Testis (tissue), 3 donors: Measurements from ENCODE around the gene TNNI2. TPM values are rescaled to one million over a fixed set of nuclear protein-coding genes. Genes with fewer than 3 reads are reported as not detected.
"Not testable (repeated sequence)": the region's sequence is repeated elsewhere in the genome, so short reads cannot be mapped to it uniquely, and the experiment has no call there.

Experiments used
- DNase-seq: peaks from one replicate; pipeline ENCODE4 v3.0.0-alpha.2; 2019
- H3K27ac ChIP-seq, 2 donors: fragments of 200-600 bp; sonication (generic); one replicate each; pipeline ENCODE4 v1.5.1; 2019
- H3K27me3 ChIP-seq: fragments of 200-600 bp; sonication (generic); one replicate; pipeline ENCODE4 v1.5.1; 2019
- H3K36me3 ChIP-seq: fragments of 200-600 bp; sonication (generic); one replicate; pipeline ENCODE4 v1.5.1; 2017; ENCODE audit warnings: low read depth; ENCODE audit errors: missing control alignments
- H3K4me1 ChIP-seq: fragments of 200-600 bp; sonication (generic); one replicate; pipeline ENCODE4 v1.5.1; 2019
- H3K4me3 ChIP-seq, 2 donors: fragments of 200-600 bp; sonication (generic); one replicate each; pipeline ENCODE4 v1.5.1; 2017 to 2019
- H3K9me3 ChIP-seq: fragments of 200-600 bp; sonication (generic); one replicate; pipeline ENCODE4 v1.5.1; 2017
- POLR2A ChIP-seq: fragments of 450-650 bp; IDR thresholded peaks from one replicate; pipeline ENCODE4 v1.6.1; 2017; ENCODE audit warnings: antibody characterized with exemption, mild to moderate bottlenecking, moderate library complexity
- WGBS, 2 donors: methylation state at CpG; one replicate each; pipeline ENCODE4 v1.1.5; 2018; 5-methylcytosine and 5-hydroxymethylcytosine counted together
- intact Hi-C: fragments of 100-400 bp; cut with DNase I; formaldehyde crosslinking; loops from one replicate; pipeline ENCODE4 v1.15.1; 2023; ENCODE audit warnings: low total_unique reads
- polyA plus RNA-seq: library from polyadenylated mRNA; stranded (reverse); fragments of 350-450 nt; fragmentation: Illumina TruSeq; extraction: RNeasy Lipid Tissue Mini Kit (QIAGEN cat#74804); gene quantifications from one replicate; pipeline ENCODE4 v1.2.3, GENCODE V29; 2014; ENCODE audit warnings: low read depth, low replicate concordance; ENCODE audit not compliant: insufficient read depth
- total RNA-seq, 2 donors: library from RNA; depleted of rRNA; stranded (reverse); fragments of >200 nt; gene quantifications; one replicate each; pipeline ENCODE4 v1.2.3, GENCODE V29; 2016
- TF ChIP-seq, protein P1 (sequence below), 3 experiments: fragments of 450-650 bp in 2 of 3; fragments of 200-600 bp in 1 of 3; sonication (generic) in 1 of 3; IDR thresholded peaks; one replicate each; pipeline ENCODE4 v1.5.1; 2016 to 2019; ENCODE audit warnings: antibody characterized with exemption in 3 of 3, mild to moderate bottlenecking in 2 of 3, moderate library complexity in 1 of 3

TNNI2 gene
- total and polyA plus RNA-seq, 3 donors from 2014 or later: 8.6 TPM; not detected in 2

DNA sequence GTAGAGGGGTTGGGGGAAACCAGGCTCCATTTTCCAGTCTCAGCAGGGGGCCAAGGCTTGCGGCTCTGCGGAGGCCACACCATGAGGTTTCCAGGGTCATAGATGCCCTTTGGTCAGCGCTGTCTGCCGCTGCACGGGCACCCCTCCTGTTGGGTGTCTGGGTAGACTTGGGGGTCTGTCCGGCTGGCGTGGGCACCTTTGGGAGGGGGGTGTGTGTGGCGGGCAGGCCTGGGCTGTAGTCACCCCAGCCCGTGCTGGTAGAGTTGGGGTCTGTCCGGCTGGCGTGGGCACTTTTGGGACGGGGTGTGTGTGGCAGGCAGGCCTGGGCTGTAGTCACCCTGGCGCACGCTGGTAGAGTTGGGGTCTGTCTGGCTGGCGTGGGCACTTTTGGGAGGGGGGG is 32.8 kb downstream of the TNNI2 start:
- H3K4me1 ChIP-seq: no peaks in the 10 kb centered on the region
- H3K27ac ChIP-seq: peak overlapping the region in 1 of 2 donors; percentile 61
- H3K27me3 ChIP-seq: no peaks in the 10 kb centered on the region
- no peaks in the 10 kb centered on the region for H3K36me3 ChIP-seq
- H3K9me3 ChIP-seq: no peaks in the 10 kb centered on the region
- intact Hi-C loops: no loop called here
- WGBS, 2 donors: 66 to 79% methylated on average over 4 to 15 of the region's 15 CpGs
- no peak for DNase-seq
- TF ChIP-seq, protein P1, sequence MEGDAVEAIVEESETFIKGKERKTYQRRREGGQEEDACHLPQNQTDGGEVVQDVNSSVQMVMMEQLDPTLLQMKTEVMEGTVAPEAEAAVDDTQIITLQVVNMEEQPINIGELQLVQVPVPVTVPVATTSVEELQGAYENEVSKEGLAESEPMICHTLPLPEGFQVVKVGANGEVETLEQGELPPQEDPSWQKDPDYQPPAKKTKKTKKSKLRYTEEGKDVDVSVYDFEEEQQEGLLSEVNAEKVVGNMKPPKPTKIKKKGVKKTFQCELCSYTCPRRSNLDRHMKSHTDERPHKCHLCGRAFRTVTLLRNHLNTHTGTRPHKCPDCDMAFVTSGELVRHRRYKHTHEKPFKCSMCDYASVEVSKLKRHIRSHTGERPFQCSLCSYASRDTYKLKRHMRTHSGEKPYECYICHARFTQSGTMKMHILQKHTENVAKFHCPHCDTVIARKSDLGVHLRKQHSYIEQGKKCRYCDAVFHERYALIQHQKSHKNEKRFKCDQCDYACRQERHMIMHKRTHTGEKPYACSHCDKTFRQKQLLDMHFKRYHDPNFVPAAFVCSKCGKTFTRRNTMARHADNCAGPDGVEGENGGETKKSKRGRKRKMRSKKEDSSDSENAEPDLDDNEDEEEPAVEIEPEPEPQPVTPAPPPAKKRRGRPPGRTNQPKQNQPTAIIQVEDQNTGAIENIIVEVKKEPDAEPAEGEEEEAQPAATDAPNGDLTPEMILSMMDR (IDR thresholded peaks at IDR 0.05): no peak
- TF ChIP-seq POLR2A: no peak
- peak overlapping the region in 1 of 2 donors; percentile 43 for H3K4me3 ChIP-seq

DNA sequence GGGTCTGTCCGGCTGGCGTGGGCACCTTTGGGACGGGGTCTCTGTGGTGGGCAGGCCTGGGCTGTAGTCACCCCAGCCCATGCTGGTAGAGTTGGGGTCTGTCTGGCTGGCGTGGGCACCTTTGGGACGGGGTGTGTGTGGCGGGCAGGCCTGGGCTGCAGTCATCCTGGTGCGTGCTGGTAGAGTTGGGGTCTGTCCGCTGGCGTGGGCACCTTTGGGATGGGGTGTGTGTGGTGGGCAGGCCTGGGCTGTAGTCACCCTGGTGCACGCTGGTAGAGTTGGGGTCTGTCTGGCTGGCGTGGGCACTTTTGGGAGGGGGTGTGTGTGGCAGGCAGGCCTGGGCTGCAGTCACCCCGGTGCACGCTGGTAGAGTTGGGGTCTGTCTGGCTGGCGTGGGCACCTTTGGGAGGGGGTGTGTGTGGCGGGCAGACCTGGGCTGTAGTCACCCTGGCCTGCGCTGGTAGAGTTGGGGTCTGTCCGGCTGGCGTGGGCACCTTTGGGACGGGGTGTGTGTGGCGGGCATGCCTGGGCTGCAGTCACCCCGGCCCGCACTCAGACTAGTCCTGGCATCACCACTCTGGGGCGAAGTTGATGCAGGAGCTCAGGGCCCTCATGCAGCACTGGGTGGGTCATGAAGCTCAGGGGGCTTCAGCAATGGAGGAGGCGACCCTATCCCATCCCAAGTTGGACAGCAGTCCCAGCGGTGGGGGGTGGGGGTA is 33.6 kb downstream of the TNNI2 start:
- no peak for DNase-seq
- H3K4me1 ChIP-seq: peaks cover 5% of the 10 kb centered on the region
- intact Hi-C loops: no loop called here
- H3K27me3 ChIP-seq: no peaks in the 10 kb centered on the region
- no peak for TF ChIP-seq POLR2A
- H3K36me3 ChIP-seq: no peaks in the 10 kb centered on the region
- no peaks in the 10 kb centered on the region for H3K9me3 ChIP-seq
- 79 to 80% methylated on average over 16 to 20 of the region's 25 CpGs for WGBS, 2 donors
- no peak overlapping the region for H3K27ac ChIP-seq
- no peak overlapping the region for H3K4me3 ChIP-seq

DNA sequence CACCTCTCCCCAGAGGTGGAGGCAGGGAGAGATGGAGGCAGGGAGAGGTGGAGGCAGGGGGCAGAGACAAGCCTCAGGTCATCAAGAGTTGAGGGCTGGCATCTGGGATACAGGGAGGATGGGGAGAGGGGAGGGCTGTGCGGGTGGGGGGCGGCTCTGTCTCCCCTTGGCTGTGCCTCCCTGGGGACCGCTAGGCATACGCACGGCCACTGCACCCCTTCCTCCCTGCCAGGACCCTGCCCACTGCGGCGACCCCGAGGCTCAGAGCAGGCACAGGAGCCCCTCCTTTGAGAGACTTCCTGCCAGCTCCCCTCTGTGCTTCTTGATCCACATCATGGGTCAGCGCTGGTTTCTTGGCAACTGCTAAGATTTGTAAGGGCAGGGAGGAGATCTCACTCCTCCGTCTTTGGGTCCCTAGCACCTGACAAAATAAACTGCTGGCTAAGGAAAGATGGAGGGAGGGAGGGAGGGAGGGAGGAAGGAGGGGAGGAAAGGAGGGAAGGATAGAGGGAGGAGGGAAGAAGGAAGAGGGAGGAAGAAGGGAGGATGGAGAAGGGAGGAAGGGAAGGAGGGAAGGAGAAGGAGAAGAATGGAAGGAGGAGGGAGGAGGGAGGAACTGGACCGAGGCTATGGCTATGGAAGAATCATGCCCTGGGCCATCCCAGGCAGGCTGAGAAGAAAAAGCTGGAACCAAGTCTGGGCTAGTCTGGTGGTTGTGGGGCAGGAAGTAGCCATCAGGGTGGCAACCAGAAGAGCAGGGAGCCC is 34.4 kb downstream of the TNNI2 start:
- intact Hi-C loops: no loop called here
- H3K4me3 ChIP-seq: no peak overlapping the region
- peak overlapping the region in 1 of 2 donors; percentile 10 for H3K27ac ChIP-seq
- no peaks in the 10 kb centered on the region for H3K36me3 ChIP-seq
- H3K4me1 ChIP-seq: peaks cover 6% of the 10 kb centered on the region
- TF ChIP-seq, protein P1 (IDR thresholded peaks at IDR 0.05): no peak
- TF ChIP-seq POLR2A: no peak
- no peaks in the 10 kb centered on the region for H3K9me3 ChIP-seq
- no peak for DNase-seq
- no peaks in the 10 kb centered on the region for H3K27me3 ChIP-seq
- 40 to 44% methylated on average over 9 to 11 of the region's 11 CpGs for WGBS, 2 donors

DNA sequence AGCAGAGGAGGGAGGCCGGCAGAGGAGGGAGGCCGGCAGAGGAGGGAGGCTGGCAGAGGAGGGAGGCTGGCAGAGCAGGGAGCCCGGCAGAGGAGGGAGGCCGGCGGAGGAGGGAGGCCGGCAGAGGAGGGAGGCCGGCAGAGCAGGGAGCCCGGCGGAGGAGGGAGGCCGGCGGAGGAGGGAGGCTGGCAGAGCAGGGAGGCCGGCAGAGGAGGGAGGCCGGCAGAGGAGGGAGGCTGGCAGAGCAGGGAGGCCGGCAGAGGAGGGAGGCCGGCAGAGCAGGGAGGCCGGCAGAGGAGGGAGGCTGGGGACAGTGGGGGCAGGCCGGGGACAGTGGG is 35.0 kb downstream of the TNNI2 start:
- H3K4me1 ChIP-seq, DNase-seq, H3K27me3 ChIP-seq, H3K36me3 ChIP-seq, H3K9me3 ChIP-seq, intact Hi-C loops, H3K4me3 ChIP-seq: not testable (repeated sequence)
- WGBS, 2 donors: 76 to 78% methylated on average over 16 of the region's 17 CpGs
- peak overlapping the region in 1 of 2 donors; percentile 10 for H3K27ac ChIP-seq

DNA sequence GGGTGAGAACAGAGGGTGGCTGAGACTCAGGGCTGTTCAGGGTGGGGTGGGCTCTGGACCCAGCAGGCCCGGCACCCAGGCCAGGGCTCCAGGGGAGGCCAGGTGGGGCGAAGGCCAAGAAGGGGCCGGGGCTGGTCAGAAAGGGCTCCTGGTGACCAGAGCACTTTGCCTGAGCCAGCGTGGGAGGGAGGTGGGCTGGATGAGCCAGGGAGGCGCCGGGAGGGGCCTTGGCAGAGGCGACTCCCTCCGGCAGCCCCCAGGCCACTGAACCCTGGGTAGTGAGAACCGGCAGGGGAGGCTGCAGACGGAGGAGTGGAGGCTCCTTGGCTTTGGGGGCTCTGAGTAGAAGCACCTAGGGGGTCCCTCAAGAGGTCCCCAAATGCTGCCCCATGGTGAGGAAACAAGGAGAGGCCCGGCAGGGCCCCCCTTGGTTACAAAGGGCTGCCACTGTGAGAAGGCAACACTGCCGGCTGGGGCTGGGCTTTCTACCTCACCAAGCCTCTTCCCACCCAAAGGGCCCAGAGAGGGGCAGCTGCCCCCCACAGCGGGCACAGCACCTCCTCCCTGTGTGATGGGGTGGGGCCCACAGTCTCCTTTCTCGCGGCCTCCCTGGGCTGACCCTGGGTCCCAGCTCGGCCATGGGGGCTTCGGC is 35.8 kb downstream of the TNNI2 start:
- peak overlapping the region; percentile 18 to 64 for H3K27ac ChIP-seq
- H3K9me3 ChIP-seq, H3K27me3 ChIP-seq, intact Hi-C loops, H3K4me3 ChIP-seq, H3K36me3 ChIP-seq, H3K4me1 ChIP-seq, DNase-seq: not testable (repeated sequence)
- WGBS, 2 donors: 67 to 79% methylated on average over 6 to 17 of the region's 17 CpGs

DNA sequence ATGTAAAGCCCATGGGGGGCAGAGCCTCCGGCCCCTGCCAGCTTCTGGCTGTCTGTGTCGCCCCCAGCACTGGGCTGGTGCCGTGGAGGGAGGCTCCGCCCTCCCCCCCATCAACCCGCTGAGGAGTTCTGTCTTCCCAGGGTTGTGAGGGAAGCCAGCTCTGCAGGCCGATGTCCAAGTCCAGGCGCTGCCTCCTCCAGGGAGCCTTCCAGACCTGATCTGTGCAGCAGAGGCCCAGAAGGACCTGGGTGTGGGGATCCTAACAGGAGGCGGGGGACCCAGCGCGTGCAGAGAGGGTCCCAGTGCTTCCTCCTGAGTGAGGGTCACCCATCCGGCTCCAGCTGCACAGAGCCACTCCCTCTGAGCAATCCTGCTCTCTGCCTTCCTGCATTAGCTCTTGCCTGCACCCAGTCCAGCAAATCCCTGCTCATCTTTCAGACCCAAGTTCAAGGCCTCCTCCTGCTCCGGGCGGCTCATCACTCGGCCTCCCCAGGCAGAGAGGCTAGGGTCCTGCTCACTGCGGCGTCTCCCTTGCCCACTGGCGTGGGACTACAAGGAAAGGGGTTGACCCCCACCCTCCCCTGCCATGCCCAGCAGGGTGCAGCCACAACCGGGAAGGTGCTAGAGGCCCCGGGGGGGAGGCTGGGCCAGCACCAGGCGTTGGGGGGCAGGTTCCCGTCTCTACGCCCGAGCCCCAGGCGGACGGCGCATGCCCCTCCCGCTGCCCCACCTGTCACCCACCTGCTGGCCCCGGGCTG is 36.5 kb downstream of the TNNI2 start:
- H3K36me3 ChIP-seq: no peaks in the 10 kb centered on the region
- DNase-seq: no peak
- peaks cover 8% of the 10 kb centered on the region for H3K4me1 ChIP-seq
- no peak overlapping the region for H3K4me3 ChIP-seq
- WGBS, 2 donors: 68 to 96% methylated on average over 4 to 23 of the region's 28 CpGs
- H3K27me3 ChIP-seq: no peaks in the 10 kb centered on the region
- H3K9me3 ChIP-seq: no peaks in the 10 kb centered on the region
- intact Hi-C loops: no loop called here
- H3K27ac ChIP-seq: peak overlapping the region; percentile 18 to 64
- TF ChIP-seq POLR2A: no peak
- TF ChIP-seq, protein P1 (IDR thresholded peaks at IDR 0.05): no peak

DNA sequence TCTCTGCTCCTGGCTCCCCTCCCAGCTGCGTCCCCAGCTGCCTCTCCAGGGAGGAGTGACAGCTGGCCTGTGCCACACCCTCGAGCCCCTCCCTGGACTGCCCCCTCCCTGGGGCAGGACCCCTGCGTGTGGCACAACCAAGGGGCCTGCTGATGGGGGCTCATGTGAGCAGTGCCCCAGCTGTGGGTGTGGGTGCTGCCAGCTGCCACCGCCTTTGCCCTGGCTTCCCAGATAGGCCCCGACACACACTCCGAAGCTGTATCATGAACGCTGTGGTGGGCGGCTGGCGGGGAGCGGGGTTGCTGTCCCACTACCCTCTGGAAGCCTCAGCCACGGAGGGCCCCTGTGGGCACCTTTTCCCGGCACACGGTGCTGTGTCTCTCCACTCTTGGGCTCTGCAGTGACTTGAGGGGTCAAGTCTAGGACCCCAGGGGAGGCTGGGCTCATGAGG is 37.1 kb downstream of the TNNI2 start:
- H3K4me3 ChIP-seq, DNase-seq, H3K36me3 ChIP-seq, intact Hi-C loops, H3K27me3 ChIP-seq, H3K9me3 ChIP-seq: not testable (repeated sequence)
- peak overlapping the region in 1 of 2 donors; percentile 74 for H3K27ac ChIP-seq
- peaks cover 14% of the 10 kb centered on the region for H3K4me1 ChIP-seq
- WGBS, 2 donors: 71 to 74% methylated on average over 8 to 13 of the region's 13 CpGs
